GM12878 (cell line): ENCODE measurements around the gene PLEKHS1. TPM values are rescaled to one million over a fixed set of nuclear protein-coding genes. Genes with fewer than 3 reads are reported as not detected.
"Not testable (repeated sequence)": the region's sequence is repeated elsewhere in the genome, so short reads cannot be mapped to it uniquely, and the experiment has no call there.

Source experiments
- ATAC-seq: fragments of 200-7000 bp; cut with Tn5 transposase; 3 replicates; pipeline ENCODE4 v1.9.1; 2020; ENCODE audit warnings: mild to moderate bottlenecking, moderate library complexity
- BruUV-seq: library from RNA; stranded (reverse); fragments of 400-500 nt; replicated peaks from 2 replicates; lab custom pipeline; 2021; lab: Mats Ljungman, UMichigan
- CTCF ChIA-PET: fragments of 300-600 bp; sonication (Branson Sonifier 250); formaldehyde crosslinking; extraction: SDS; loops from one replicate; lab custom pipeline; 2021; ENCODE audit warnings: inconsistent platforms; lab: Yijun Ruan, JAX
- POLR2A ChIA-PET: fragments of 350-600 bp; formaldehyde crosslinking; extraction: SDS; loops from one replicate; lab custom pipeline; 2021; ENCODE audit warnings: inconsistent platforms; lab: Charles Lee
- RAD21 ChIA-PET: fragments of 300-600 bp; sonication (Branson Sonifier 250); formaldehyde crosslinking; loops from one replicate; lab custom pipeline; 2023; ENCODE audit warnings: antibody characterized with exemption; ENCODE audit not compliant: unreplicated experiment; lab: Charles Lee
- SMC1A ChIA-PET: fragments of 300-600 bp; sonication (Branson Sonifier 250); formaldehyde crosslinking; loops from one replicate; lab custom pipeline; 2023; ENCODE audit not compliant: unreplicated experiment, uncharacterized antibody; lab: Charles Lee
- DNase-seq: peaks from one replicate; pipeline ENCODE4 v3.0.0-alpha.2; 2011; ENCODE audit warnings: low read depth, low spot score
- FAIRE-seq: peaks from 3 replicates; lab custom pipeline; 2011; peaks lifted over from hg19 to GRCh38; lab: Jason Lieb, UNC
- H2AFZ ChIP-seq: 2 replicates; pipeline ENCODE4 v1.6.0; 2011; ENCODE audit warnings: low read depth, low read length, control low read depth; ENCODE audit not compliant: control insufficient read depth
- H3K27ac ChIP-seq: 2 replicates; pipeline ENCODE4 v1.5.1; 2011; ENCODE audit warnings: control low read depth; ENCODE audit not compliant: control insufficient read depth, insufficient read depth
- H3K27me3 ChIP-seq, 2 experiments: replicated peaks in 1 of 2; 2 replicates each; pipeline versions ENCODE4 v1.6.0 to v1.6.1; 2011; ENCODE audit warnings: low read length in 1 of 2; ENCODE audit not compliant: control insufficient read depth in 2 of 2, insufficient read depth in 2 of 2
- H3K36me3 ChIP-seq, 2 experiments: 2 replicates each; pipeline ENCODE4 v1.5.1; 2011; ENCODE audit warnings: low read length in 1 of 2; ENCODE audit not compliant: control insufficient read depth in 2 of 2, insufficient read depth in 2 of 2
- H3K4me1 ChIP-seq: 2 replicates; pipeline ENCODE4 v1.6.1; 2011; ENCODE audit warnings: mild to moderate bottlenecking, low read length, moderate library complexity, mixed read lengths; ENCODE audit not compliant: control insufficient read depth, insufficient read depth
- H3K4me2 ChIP-seq: 2 replicates; pipeline ENCODE4 v1.6.0; 2011; ENCODE audit warnings: control low read depth; ENCODE audit not compliant: control insufficient read depth, insufficient read depth
- H3K4me3 ChIP-seq: fragments of 200-600 bp; sonication (generic); 2 replicates; pipeline ENCODE4 v1.5.1; 2016
- H3K79me2 ChIP-seq: 2 replicates; pipeline ENCODE4 v1.6.0; 2011; ENCODE audit warnings: low read length; ENCODE audit not compliant: control insufficient read depth, insufficient read depth
- H3K9ac ChIP-seq: 2 replicates; pipeline ENCODE4 v1.8.0; 2011; ENCODE audit warnings: low read length, control low read depth, mixed read lengths; ENCODE audit not compliant: control insufficient read depth, insufficient read depth
- H3K9me3 ChIP-seq: replicated peaks from 3 replicates; pipeline ENCODE4 v1.5.1; 2011; ENCODE audit warnings: mild to moderate bottlenecking, low read length; ENCODE audit not compliant: control insufficient read depth, insufficient read depth
- H4K20me1 ChIP-seq: 2 replicates; pipeline ENCODE4 v1.6.0; 2011; ENCODE audit not compliant: control insufficient read depth, insufficient read depth
- EGR1 ChIP-seq, 2 experiments: IDR thresholded peaks; 1 replicate in 1 of 2; 2 replicates in 1 of 2; pipeline ENCODE4 v1.6.1; 2011 to 2012; ENCODE audit warnings: low read depth in 2 of 2, low read length in 2 of 2, borderline replicate concordance in 1 of 2, mild to moderate bottlenecking in 1 of 2, moderate library complexity in 1 of 2
- ETV6 ChIP-seq, 2 experiments: fragments of 450-650 bp in 1 of 2; IDR thresholded peaks in 1 of 2; conservative IDR thresholded peaks in 1 of 2; 2 replicates each; pipeline ENCODE4 v1.6.1; 2014; ENCODE audit warnings: antibody characterized with exemption in 1 of 2, borderline replicate concordance in 1 of 2, low read depth in 1 of 2, mild to moderate bottlenecking in 1 of 2, moderate library complexity in 1 of 2
- KLF5 ChIP-seq: fragments of 450-650 bp; IDR thresholded peaks from 2 replicates; pipeline ENCODE4 v1.6.1; 2014; ENCODE audit warnings: mild to moderate bottlenecking; ENCODE audit not compliant: partially characterized antibody
- MTA2 ChIP-seq: fragments of 450-650 bp; IDR thresholded peaks from 2 replicates; pipeline ENCODE4 v1.6.1; 2016; ENCODE audit warnings: low read depth, mild to moderate bottlenecking, moderate library complexity
- RCOR1 ChIP-seq: conservative IDR thresholded peaks from 2 replicates; pipeline ENCODE4 v1.6.1; 2012; ENCODE audit warnings: low read depth, low read length, improper control_type of control experiment
- WGBS: methylation state at CpG from one replicate; pipeline ENCODE4 v1.1.6; 2016; ENCODE audit warnings: low lambda C conversion rate; ENCODE audit not compliant: insufficient replicate concordance, insufficient coverage; ENCODE audit errors: missing lambda C conversion rate; 5-methylcytosine and 5-hydroxymethylcytosine counted together
- in situ Hi-C: fragments of 300-500 bp; cut with MboI; formaldehyde crosslinking; loops from 9 replicates; pipeline ENCODE4 v1.14.3; 2018; ENCODE audit warnings: mixed read lengths
- intact Hi-C: fragments of 100-400 bp; cut with micrococcal nuclease; formaldehyde crosslinking; loops from one replicate; pipeline ENCODE4 v1.14.2; 2022; ENCODE audit not compliant: unreplicated experiment
- polyA plus RNA-seq, 11 experiments: library from polyadenylated mRNA; depleted of rRNA in 4 of 11; unstranded in 6 of 11; stranded (reverse) in 5 of 11; fragments of >200 nt; fragmentation: Nextera tagmentation in 4 of 11; fragmentation: Illumina TruSeq in 1 of 11; extraction: Ambion mirVana in 4 of 11; extraction: Trizol in 1 of 11; gene quantifications; 1 replicate in 1 of 11; 2 replicates in 10 of 11; pipeline versions ENCODE4 v1.2.1 to v1.2.3, GENCODE V29; 2011 to 2016; ENCODE audit warnings: inconsistent platforms in 2 of 11, missing spikeins in 2 of 11, low read depth in 1 of 11
- total RNA-seq, 4 experiments: library from RNA; depleted of rRNA in 3 of 4; stranded (reverse); fragments of >200 nt in 3 of 4; fragmentation: Illumina TruSeq in 1 of 4; extraction: Trizol in 1 of 4; gene quantifications; 2 replicates each; pipeline versions ENCODE4 v1.2.1 to v1.2.3, GENCODE V29; 2013 to 2021
- TF ChIP-seq, protein P1 (sequence below): fragments of 450-650 bp; formaldehyde crosslinking; IDR thresholded peaks from 2 replicates; pipeline ENCODE4 v1.4.0; 2020; ENCODE audit warnings: mild to moderate bottlenecking, moderate library complexity

PLEKHS1 gene
- total and polyA plus RNA-seq, 10 of the 15 experiments (the other 5 are each of a cell fraction or from before 2014, with no cell fraction given): 0.04 to 0.17 TPM; not detected in 8

DNA sequence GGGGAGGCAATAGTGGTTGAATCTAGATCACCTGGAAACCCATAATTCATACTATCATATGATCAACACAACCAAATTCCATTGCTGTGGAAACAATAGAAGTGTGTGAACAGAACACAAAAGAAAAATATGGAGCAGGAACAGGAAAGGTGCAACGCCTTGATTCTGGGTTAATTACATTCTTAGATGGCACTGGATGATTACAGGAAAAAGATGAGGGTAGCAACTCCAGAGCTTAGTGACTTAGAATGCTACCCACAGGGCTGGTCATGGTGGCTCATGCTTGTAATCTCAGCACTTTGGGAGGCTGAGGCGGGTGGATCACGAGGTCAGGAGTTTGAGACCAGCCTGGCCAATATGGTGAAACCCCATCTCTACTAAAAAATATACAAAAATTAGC is 19.6 kb downstream of the PLEKHS1 start:
- in situ Hi-C loops, H3K4me1 ChIP-seq, ATAC-seq, FAIRE-seq, H3K27ac ChIP-seq, RAD21 ChIA-PET, CTCF ChIA-PET, H2AFZ ChIP-seq, H3K4me2 ChIP-seq, H3K9me3 ChIP-seq, H3K79me2 ChIP-seq, H3K9ac ChIP-seq, BruUV-seq, intact Hi-C loops, H3K36me3 ChIP-seq, H3K4me3 ChIP-seq, DNase-seq, H3K27me3 ChIP-seq, H4K20me1 ChIP-seq: not testable (repeated sequence)
- POLR2A ChIA-PET: interaction anchor here (0.6 kb wide), 1 partner anchor 1138 kb away, joined by 3 read pairs; no protein-coding TSS in a partner anchor
- WGBS: 22% methylated on average over 3 of the region's 3 CpGs
- SMC1A ChIA-PET: interaction anchor here (0.7 kb wide), 1 partner anchor 15 kb away, joined by 3 read pairs; no protein-coding TSS in a partner anchor

DNA sequence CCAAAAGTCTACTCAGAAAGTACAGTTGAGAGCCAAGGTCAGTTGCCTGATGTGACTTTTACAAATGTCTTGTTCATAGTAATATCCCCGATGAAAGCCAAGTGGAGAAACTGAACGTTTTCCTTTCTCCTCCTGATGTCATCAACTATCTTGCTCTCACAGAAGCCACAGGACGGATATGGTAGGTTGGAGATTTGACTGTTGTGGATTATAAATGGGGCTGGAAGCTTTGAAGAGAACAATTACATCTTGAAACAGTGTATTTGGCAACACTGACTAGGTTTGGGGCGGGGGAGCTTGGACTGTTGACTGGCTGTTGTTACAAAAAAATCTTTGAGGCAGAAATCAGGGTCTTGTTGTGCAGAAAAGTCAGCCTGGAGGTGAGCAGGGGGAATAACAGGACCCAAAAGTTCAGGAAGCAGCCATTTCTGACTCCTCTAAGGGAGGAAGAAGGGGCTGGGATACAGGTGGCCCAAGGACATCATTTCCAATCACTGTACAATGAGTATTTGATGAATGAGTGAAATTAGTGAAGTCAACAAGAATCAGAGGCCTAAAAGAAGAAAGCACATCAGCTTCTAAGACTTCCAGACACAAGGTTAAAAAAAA is 24.3 kb downstream of the PLEKHS1 start:
- in situ Hi-C loops: no loop called here
- H4K20me1 ChIP-seq: no peaks in the 10 kb centered on the region
- H2AFZ ChIP-seq: no peak overlapping the region
- POLR2A ChIA-PET: no interaction called here
- H3K4me3 ChIP-seq: no peak overlapping the region
- TF ChIP-seq ETV6 (conservative IDR thresholded peaks at IDR 0.05 in 1 of 2, IDR thresholded peaks at IDR 0.05 in 1 of 2; ENCODE audit: borderline replicate concordance in 1 of 2, low read depth in 1 of 2) (no peak), MTA2 (no peak), KLF5 (no peak), EGR1 (IDR thresholded peaks at IDR 0.05; ENCODE audit: borderline replicate concordance in 1 of 2, low read depth in 2 of 2, low read length in 2 of 2) (no peak), RCOR1 (no peak)
- TF ChIP-seq, protein P1, sequence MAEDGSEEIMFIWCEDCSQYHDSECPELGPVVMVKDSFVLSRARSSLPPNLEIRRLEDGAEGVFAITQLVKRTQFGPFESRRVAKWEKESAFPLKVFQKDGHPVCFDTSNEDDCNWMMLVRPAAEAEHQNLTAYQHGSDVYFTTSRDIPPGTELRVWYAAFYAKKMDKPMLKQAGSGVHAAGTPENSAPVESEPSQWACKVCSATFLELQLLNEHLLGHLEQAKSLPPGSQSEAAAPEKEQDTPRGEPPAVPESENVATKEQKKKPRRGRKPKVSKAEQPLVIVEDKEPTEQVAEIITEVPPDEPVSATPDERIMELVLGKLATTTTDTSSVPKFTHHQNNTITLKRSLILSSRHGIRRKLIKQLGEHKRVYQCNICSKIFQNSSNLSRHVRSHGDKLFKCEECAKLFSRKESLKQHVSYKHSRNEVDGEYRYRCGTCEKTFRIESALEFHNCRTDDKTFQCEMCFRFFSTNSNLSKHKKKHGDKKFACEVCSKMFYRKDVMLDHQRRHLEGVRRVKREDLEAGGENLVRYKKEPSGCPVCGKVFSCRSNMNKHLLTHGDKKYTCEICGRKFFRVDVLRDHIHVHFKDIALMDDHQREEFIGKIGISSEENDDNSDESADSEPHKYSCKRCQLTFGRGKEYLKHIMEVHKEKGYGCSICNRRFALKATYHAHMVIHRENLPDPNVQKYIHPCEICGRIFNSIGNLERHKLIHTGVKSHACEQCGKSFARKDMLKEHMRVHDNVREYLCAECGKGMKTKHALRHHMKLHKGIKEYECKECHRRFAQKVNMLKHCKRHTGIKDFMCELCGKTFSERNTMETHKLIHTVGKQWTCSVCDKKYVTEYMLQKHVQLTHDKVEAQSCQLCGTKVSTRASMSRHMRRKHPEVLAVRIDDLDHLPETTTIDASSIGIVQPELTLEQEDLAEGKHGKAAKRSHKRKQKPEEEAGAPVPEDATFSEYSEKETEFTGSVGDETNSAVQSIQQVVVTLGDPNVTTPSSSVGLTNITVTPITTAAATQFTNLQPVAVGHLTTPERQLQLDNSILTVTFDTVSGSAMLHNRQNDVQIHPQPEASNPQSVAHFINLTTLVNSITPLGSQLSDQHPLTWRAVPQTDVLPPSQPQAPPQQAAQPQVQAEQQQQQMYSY (CRISPR knock-in tag): no peak
- CTCF ChIA-PET: interaction anchor here (1.8 kb wide), 1 partner anchor 24 kb away, joined by 3 read pairs; no protein-coding TSS in a partner anchor
- no peaks in the 10 kb centered on the region for H3K36me3 ChIP-seq
- H3K4me1 ChIP-seq: no peaks in the 10 kb centered on the region
- FAIRE-seq (no peak), ATAC-seq (no peak), DNase-seq (no peak)
- no peak overlapping the region for H3K4me2 ChIP-seq
- intact Hi-C loops: no loop called here
- SMC1A ChIA-PET: no interaction called here
- no peaks in the 10 kb centered on the region; a peak in 1 of 4 replicates for H3K27me3 ChIP-seq
- H3K9ac ChIP-seq: no peak overlapping the region
- 31% methylated on average over 4 of the region's 4 CpGs for WGBS
- H3K79me2 ChIP-seq: no peaks in the 10 kb centered on the region
- RAD21 ChIA-PET: no interaction called here
- no peaks in the 10 kb centered on the region for H3K9me3 ChIP-seq
- no peak overlapping the region for H3K27ac ChIP-seq
- no TSS peak for BruUV-seq
